Endodermal cell (in vitro differentiated cells): ENCODE results near the gene NLRP1. TPM values are rescaled to one million over a fixed set of nuclear protein-coding genes. Genes with fewer than 3 reads are reported as not detected.

Experiments
- DNase-seq: peaks from one replicate; pipeline ENCODE4 v3.0.0-alpha.2; 2017
- H3K27ac ChIP-seq: 2 replicates; pipeline ENCODE4 v1.5.1; 2013; ENCODE audit warnings: mild to moderate bottlenecking, low read depth, low read length, moderate library complexity
- H3K27me3 ChIP-seq: 2 replicates; pipeline ENCODE4 v1.6.1; 2013; ENCODE audit warnings: mild to moderate bottlenecking, low read length, moderate library complexity; ENCODE audit not compliant: insufficient read depth, control insufficient read depth, poor library complexity, severe bottlenecking
- H3K36me3 ChIP-seq: 2 replicates; pipeline ENCODE4 v1.7.0; 2013; ENCODE audit warnings: mild to moderate bottlenecking, low read length, moderate library complexity; ENCODE audit not compliant: control insufficient read depth, insufficient read depth
- H3K4me1 ChIP-seq: one replicate; pipeline ENCODE4 v1.7.0; 2013; ENCODE audit warnings: low read length; ENCODE audit not compliant: control insufficient read depth, insufficient read depth
- H3K4me3 ChIP-seq: 2 replicates; pipeline ENCODE4 v1.5.1; 2013; ENCODE audit warnings: mild to moderate bottlenecking, low read length, moderate library complexity
- H3K9ac ChIP-seq: 2 replicates; pipeline ENCODE4 v1.6.1; 2013; ENCODE audit warnings: mild to moderate bottlenecking, low read length, moderate library complexity; ENCODE audit not compliant: poor library complexity, severe bottlenecking; ENCODE audit errors: extremely low read depth
- H3K9me3 ChIP-seq: 2 replicates; pipeline ENCODE4 v1.6.1; 2013; ENCODE audit warnings: mild to moderate bottlenecking, low read length, moderate library complexity; ENCODE audit not compliant: control insufficient read depth
- H3K27ac Mint-ChIP-seq: 2 replicates; pipeline ENCODE4 v1.8.0; 2020; ENCODE audit warnings: mixed read lengths
- H3K27me3 Mint-ChIP-seq: 2 replicates; pipeline ENCODE4 v1.8.0; 2021; ENCODE audit warnings: mild to moderate bottlenecking, mixed read lengths; ENCODE audit not compliant: insufficient read depth
- H3K36me3 Mint-ChIP-seq: 2 replicates; pipeline ENCODE4 v1.8.0; 2020; ENCODE audit warnings: low read depth, mixed read lengths
- H3K4me1 Mint-ChIP-seq: 2 replicates; pipeline ENCODE4 v1.8.0; 2020; ENCODE audit warnings: mixed read lengths
- H3K4me3 Mint-ChIP-seq: 2 replicates; pipeline ENCODE4 v1.8.0; 2020; ENCODE audit warnings: mild to moderate bottlenecking, moderate library complexity, mixed read lengths
- H3K9me3 Mint-ChIP-seq: 2 replicates; pipeline ENCODE4 v1.8.0; 2020; ENCODE audit warnings: mild to moderate bottlenecking, mixed read lengths
- WGBS, 2 experiments: methylation state at CpG; one replicate each; pipeline versions ENCODE4 v1.1.5 to v1.1.7; 2013; ENCODE audit warnings: missing lambda C conversion rate in 2 of 2, mixed read lengths in 1 of 2; ENCODE audit not compliant: insufficient coverage in 1 of 2, insufficient read length in 1 of 2; 5-methylcytosine and 5-hydroxymethylcytosine counted together
- total RNA-seq, 2 donors: library from RNA; stranded (reverse); fragmentation: NEBNext Ultra II Directional in 1 of 2; extraction: Animal tissue kit (Norgen Biotek cat#: 25700) in 1 of 2; gene quantifications; 2 replicates in 1 of 2; 3 replicates in 1 of 2; pipeline ENCODE4 v1.2.1, GENCODE V29; 2021
- TF ChIP-seq, protein P1 (sequence below): fragments of 200-600 bp; sonication (generic); conservative IDR thresholded peaks from 2 replicates; pipeline ENCODE4 v1.5.0; 2021; ENCODE audit warnings: antibody characterized with exemption, mild to moderate bottlenecking

NLRP1 gene
- total RNA-seq, 2 donors from 2014 or later = 3.6 to 5.4 TPM

DNA sequence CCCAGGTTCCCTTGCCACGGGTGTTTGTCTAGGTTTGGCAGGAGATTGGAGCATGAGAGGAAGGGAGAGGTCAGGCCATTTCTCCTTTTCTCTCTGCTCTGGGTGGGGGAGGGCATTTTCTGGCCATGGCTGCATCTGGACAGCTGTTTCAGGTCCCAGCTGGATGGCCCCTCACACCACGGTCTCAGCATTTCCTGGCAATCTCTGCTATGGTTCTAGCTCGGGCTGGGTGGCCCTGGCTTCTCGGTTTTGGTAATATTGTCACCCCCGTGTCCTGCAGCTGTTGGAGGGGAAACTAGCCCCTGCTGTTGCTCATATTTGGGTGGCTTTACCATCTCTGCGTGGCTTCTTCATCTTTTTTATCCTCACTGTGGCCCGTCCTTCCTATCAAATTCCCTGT is 11.5 kb upstream of the NLRP1 start:
- Histone ChIP-seq H3K9me3 (no peaks in the 10 kb centered on the region), H3K4me1 (no peaks in the 10 kb centered on the region), H3K27ac (no peak overlapping the region), H3K36me3 (no peaks in the 10 kb centered on the region), H3K4me3 (no peak overlapping the region), H3K27me3 (peaks cover 16% of the 10 kb centered on the region), H3K9ac (no peak overlapping the region)
- WGBS, 2 experiments = 82% methylated on average over 6 to 7 of the region's 7 CpGs
- H3K4me3 Mint-ChIP-seq = no peak overlapping the region
- TF ChIP-seq, protein P1, sequence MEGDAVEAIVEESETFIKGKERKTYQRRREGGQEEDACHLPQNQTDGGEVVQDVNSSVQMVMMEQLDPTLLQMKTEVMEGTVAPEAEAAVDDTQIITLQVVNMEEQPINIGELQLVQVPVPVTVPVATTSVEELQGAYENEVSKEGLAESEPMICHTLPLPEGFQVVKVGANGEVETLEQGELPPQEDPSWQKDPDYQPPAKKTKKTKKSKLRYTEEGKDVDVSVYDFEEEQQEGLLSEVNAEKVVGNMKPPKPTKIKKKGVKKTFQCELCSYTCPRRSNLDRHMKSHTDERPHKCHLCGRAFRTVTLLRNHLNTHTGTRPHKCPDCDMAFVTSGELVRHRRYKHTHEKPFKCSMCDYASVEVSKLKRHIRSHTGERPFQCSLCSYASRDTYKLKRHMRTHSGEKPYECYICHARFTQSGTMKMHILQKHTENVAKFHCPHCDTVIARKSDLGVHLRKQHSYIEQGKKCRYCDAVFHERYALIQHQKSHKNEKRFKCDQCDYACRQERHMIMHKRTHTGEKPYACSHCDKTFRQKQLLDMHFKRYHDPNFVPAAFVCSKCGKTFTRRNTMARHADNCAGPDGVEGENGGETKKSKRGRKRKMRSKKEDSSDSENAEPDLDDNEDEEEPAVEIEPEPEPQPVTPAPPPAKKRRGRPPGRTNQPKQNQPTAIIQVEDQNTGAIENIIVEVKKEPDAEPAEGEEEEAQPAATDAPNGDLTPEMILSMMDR = no peak
- no peaks in the 10 kb centered on the region for H3K9me3 Mint-ChIP-seq
- no peaks in the 10 kb centered on the region for H3K36me3 Mint-ChIP-seq
- no peak overlapping the region for H3K27ac Mint-ChIP-seq
- no peak for DNase-seq
- H3K4me1 Mint-ChIP-seq = no peaks in the 10 kb centered on the region
- peaks cover 6% of the 10 kb centered on the region for H3K27me3 Mint-ChIP-seq

DNA sequence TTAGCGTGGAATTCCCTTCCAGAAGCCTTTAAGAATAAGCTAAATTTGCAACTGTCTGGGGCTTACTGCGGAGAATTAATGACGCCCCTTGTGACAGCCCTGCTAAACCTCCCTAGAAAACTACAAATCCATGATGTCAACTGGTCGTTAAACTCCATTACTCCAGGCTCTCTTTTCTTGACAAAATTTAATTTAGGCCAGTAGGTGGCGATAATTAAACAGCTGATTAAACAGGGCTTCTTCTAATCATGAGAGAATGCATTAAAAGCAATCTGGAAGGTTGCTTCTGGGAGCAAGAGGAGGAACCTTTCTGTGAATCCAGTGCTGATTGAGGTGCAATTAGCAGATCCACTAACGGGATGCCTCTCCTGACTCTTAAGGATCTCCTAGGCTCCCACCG is 8.1 kb upstream of the NLRP1 start:
- no peak overlapping the region for H3K4me3 Mint-ChIP-seq
- Histone ChIP-seq H3K9ac (no peak overlapping the region), H3K9me3 (no peaks in the 10 kb centered on the region), H3K27me3 (peaks cover 16% of the 10 kb centered on the region), H3K27ac (no peak overlapping the region), H3K4me3 (no peak overlapping the region), H3K4me1 (no peaks in the 10 kb centered on the region), H3K36me3 (no peaks in the 10 kb centered on the region)
- H3K9me3 Mint-ChIP-seq = no peaks in the 10 kb centered on the region
- no peaks in the 10 kb centered on the region for H3K36me3 Mint-ChIP-seq
- WGBS, 2 experiments = 38 to 45% methylated on average over 5 to 7 of the region's 7 CpGs
- no peak overlapping the region for H3K27ac Mint-ChIP-seq
- TF ChIP-seq, protein P1 = peak; percentile 77
- no peaks in the 10 kb centered on the region for H3K4me1 Mint-ChIP-seq
- DNase-seq = peak; percentile 45
- peaks cover 6% of the 10 kb centered on the region for H3K27me3 Mint-ChIP-seq

DNA sequence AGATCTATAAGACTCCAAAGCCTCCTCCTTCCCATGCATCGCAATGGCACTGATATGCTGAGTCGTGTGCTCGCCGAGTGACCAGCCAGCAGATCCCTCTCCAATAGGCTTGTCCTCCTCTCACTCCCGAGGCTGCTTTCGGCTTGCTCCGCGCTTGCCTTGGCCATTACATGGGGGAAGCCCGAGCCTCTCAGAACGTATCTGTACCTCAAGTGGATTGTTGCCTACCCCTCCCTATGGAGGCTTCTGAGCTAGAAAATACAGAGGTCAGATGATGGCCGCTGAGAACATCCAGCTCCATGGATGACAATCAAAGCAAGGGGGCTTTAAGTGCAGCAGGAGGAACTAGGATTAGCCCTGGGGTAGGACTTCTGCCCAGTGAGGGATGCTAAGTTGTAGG is 7.7 kb upstream of the NLRP1 start:
- Histone ChIP-seq H3K9me3 (no peaks in the 10 kb centered on the region), H3K36me3 (no peaks in the 10 kb centered on the region), H3K4me1 (no peaks in the 10 kb centered on the region), H3K27me3 (peaks cover 16% of the 10 kb centered on the region), H3K27ac (no peak overlapping the region), H3K9ac (no peak overlapping the region), H3K4me3 (no peak overlapping the region)
- Mint-ChIP-seq H3K4me3 (no peak overlapping the region), H3K4me1 (no peaks in the 10 kb centered on the region), H3K36me3 (no peaks in the 10 kb centered on the region), H3K27ac (no peak overlapping the region), H3K9me3 (no peaks in the 10 kb centered on the region), H3K27me3 (peaks cover 6% of the 10 kb centered on the region)
- 91 to 92% methylated on average over 6 to 11 of the region's 11 CpGs for WGBS, 2 experiments
- peak; percentile 50 for DNase-seq
- TF ChIP-seq, protein P1 = no peak
